DOHH2 (cell line): Measurements from ENCODE around the gene TNXB.
"Not testable (repeated sequence)": the region's sequence is repeated elsewhere in the genome, so short reads cannot be mapped to it uniquely, and the experiment has no call there.

Experiments used
- EZH2phosphoT487 ChIP-seq: fragments of 200-600 bp; sonication (generic); IDR thresholded peaks from 2 replicates; pipeline ENCODE4 v1.6.1; 2017; ENCODE audit warnings: borderline replicate concordance, mild to moderate bottlenecking, antibody characterized with exemption, low read length, moderate library complexity, mixed read lengths
- TF ChIP-seq, protein P1 (sequence below): fragments of 200-600 bp; sonication (generic); IDR thresholded peaks from one replicate; pipeline ENCODE4 v1.5.1; 2014; ENCODE audit warnings: antibody characterized with exemption, mild to moderate bottlenecking, low read depth, low read length; ENCODE audit not compliant: poor library complexity, severe bottlenecking

DNA sequence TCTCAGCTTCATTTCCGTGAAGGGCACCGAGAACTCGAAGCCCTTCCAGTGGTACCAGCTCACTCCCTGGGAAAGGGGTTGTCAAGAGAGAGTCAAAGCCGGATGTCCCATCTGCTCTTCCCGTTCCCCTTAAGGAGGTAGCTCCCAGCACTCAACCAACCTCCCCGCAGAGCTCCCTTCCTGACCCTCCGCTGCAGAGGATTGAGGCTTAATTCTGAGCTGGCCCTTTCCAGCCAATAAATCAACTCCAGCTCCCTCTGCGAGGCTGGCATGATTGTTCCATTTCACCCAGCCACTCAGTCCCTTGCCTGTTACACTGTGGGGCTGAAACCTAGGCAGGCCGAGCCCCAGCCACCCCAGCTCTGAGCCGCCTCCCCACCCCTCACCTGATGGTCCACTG lies 67.8 kb downstream of the TNXB start:
- TF ChIP-seq, protein P1, sequence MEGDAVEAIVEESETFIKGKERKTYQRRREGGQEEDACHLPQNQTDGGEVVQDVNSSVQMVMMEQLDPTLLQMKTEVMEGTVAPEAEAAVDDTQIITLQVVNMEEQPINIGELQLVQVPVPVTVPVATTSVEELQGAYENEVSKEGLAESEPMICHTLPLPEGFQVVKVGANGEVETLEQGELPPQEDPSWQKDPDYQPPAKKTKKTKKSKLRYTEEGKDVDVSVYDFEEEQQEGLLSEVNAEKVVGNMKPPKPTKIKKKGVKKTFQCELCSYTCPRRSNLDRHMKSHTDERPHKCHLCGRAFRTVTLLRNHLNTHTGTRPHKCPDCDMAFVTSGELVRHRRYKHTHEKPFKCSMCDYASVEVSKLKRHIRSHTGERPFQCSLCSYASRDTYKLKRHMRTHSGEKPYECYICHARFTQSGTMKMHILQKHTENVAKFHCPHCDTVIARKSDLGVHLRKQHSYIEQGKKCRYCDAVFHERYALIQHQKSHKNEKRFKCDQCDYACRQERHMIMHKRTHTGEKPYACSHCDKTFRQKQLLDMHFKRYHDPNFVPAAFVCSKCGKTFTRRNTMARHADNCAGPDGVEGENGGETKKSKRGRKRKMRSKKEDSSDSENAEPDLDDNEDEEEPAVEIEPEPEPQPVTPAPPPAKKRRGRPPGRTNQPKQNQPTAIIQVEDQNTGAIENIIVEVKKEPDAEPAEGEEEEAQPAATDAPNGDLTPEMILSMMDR: not testable (repeated sequence)
- not testable (repeated sequence) for TF ChIP-seq EZH2phosphoT487
